GM21390 (cell line): ENCODE results near the gene HSD17B7.

Experiments used
- ATAC-seq: cut with Tn5 transposase; IDR thresholded peaks from one replicate; pipeline ENCODE4 v1.9.1; 2021; ENCODE audit not compliant: unreplicated experiment

The HSD17B7 gene

DNA sequence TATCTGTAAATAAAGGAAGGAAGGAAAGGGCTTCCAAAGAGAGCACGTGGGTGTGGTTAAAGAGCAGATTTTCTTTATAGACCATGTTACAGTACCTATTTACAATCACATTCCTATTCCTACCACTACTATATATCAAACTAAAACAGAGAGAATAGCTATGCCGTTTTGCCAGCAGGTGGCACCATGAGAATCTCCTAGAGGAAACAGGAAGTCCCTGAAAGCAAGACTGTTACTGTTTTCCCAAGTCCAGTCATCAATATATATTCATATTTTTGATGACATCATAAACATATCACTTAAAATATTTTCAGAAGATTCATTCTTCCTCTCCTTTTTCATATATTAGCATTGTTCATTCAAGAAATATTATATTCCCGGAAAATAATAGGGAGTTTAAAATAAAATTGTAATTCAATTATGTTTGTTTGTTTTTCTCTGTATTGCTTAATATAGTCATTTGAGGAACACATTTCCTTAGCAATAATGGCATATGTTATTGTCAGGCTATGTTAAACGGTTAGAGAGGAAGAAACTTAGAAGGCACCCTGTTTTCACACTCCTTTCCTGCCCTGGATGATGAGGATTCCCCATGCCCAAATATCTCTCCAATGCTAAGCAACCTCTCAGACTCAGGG is 63.9 kb downstream of the HSD17B7 start:
- peak; percentile 88 for ATAC-seq

DNA sequence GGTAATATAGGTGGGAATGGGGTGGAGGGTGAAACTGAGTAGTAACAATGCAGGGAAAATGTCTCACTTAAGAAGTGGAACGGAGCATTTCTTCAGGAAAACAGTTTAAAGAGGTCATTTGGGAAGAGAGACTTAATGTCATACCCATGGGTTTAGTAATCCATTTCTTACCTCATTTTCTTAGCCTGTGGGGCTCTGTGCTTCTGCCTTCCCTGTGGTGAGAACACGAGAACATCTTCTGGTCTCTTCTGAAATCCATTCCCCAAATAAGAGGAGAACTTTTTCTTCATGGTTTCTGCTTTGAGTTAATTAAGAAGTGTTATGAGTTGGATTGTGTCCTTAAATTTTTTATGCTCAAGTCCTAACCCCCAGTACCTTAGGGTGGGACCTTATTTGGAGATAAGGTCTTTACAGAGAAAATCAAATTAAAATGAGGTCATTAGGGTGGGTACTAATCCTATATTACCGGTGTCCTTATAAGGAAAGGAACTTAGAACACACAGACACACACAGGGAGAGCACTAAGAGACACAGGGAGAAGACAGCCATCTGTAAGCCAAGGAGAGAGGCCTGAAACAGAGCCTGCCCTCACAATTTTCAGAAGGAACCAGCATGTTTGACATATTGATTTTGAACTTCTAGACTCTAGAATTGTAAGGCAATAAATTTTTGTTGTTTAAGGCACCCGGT is 65.1 kb downstream of the HSD17B7 start:
- no peak for ATAC-seq

GRCh38 chr1:162856260-162856659 is 65.8 kb downstream of the HSD17B7 start:
- ATAC-seq = no peak

DNA sequence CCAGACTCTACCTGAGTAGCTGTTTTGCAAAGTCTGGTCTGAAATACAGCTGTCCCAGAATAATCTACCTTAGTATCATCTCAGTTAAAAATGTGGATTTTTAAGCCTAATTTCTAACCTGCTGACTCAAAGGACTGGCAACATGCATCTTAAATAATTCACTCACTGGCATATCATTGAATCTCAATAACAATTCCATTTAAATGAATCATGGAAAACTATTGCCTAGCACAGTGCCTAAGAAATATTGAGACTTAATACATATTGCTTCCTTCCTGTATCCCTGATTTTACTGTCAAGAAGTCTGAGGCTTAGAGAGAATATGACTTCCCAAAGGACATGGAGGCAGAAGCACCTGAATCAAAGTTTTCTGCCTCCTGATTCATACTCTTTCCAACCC is 67.3 kb downstream of the HSD17B7 start:
- no peak for ATAC-seq

DNA sequence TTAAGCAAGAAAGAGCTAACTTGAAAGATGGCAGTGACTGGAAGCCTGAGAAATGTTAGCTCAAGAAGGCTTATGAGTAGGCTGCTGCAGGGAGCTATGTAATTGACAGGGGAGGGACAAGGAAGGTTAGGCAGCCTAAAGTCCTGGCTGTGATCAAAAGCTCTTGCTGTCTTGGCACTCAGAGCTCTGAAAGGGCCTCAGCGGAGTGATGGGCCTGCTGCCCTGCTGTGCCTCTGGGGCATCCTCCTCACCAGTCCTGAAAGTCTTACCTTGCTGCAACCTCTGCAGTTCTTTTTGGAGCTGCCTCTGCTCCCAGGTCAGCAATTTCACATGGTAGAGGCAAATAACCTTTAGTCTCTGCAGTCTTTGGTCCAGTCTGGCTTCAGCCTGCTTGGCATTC is 68.7 kb downstream of the HSD17B7 start:
- ATAC-seq = no peak

- ATAC-seq = no peak
Measured at GRCh38 chr1:162861101-162861500, 70.6 kb downstream of the HSD17B7 start, which contains the start of gene CCDC190. Gene CCDC190 (minus strand): TSS chr1:162861175. CDS start chr1:162859646, 1,529 bp downstream.

DNA sequence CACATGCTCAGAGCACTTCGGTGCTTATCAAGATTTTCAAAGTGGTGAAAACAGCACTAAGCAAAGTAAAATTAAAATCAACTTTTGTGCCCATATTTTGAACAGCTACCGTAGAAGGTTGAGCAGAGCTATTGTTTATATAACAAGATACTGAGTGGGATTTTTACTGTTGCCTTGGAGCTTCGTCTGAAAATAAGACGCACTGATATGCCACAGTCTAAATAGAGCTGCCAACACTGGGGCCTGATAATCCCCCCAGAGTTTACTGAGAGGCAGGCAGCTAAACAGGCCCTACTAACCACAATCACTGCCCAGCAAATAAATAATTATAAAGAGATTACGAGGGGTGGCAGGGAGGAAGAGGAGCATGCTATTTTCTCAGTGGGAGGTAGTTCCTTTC is 71.1 kb downstream of the HSD17B7 start:
- no peak for ATAC-seq
